ENCODE data around the gene GDF15. TPM values are rescaled to one million over a fixed set of nuclear protein-coding genes. Genes with fewer than 3 reads are reported as not detected.

The GDF15 gene
- polyA plus RNA-seq, 1 donor from 2014 or later: not detected

DNA sequence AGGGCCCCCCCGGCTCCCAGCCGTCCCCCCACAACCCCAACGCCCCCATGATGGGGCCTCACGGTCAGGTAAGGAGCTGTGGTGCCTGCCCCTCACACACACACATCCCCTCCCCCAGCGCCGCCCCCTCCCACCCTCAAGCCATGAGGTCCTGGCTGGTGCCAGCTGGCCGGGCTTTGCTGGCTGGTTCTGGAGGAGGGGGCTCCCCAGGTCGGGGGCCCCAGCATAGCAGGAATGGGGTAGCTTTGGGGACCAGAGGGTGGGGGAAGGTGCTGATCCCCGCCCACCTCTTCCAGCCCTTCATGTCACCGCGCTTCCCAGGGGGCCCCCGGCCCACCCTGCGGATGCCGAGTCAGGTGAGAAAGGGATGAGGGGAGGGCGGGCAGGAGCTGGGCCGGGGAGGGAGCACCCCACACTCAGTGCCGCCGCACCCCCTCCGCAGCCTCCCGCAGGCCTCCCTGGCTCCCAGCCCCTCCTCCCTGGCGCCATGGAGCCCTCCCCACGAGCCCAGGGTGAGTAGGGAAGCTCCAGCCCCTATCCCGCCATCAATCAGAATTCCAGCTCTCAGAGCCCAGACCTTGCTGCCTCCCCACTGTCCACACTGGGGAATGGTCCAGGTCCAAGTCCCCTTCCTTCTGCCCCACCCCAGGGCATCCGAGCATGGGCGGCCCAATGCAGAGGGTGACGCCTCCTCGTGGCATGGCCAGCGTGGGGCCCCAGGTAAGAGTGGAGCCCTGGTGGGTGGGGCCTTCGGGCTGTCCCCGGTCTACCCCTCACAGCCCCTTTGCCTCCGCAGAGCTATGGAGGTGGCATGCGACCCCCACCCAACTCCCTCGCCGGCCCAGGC is 45.6 kb downstream of the GDF15 start:
- Histone ChIP-seq H3K9ac (ENCODE audit: low read length) (no peak overlapping the region), H3K9me2 (ENCODE audit: insufficient read depth, low read length) (no peaks in the 10 kb centered on the region), H4K20me1 (ENCODE audit: insufficient read depth) (no peaks in the 10 kb centered on the region), H3K79me2 (replicated peaks; ENCODE audit: insufficient read depth, low read length) (no peaks in the 10 kb centered on the region), H3F3A (ENCODE audit: insufficient read depth, low read length, poor library complexity, severe bottlenecking) (no peaks in the 10 kb centered on the region), H3K36me3 (ENCODE audit: insufficient read depth, low read length) (no peaks in the 10 kb centered on the region), H2AFZ (ENCODE audit: low read depth, low read length) (no peak overlapping the region), H3K4me3 (ENCODE audit: low read length) (no peak overlapping the region), H3K4me2 (ENCODE audit: low read length) (no peak overlapping the region), H3K27ac (ENCODE audit: low read length) (no peak overlapping the region), H3K27me3 (ENCODE audit: insufficient read depth, low read depth, low read length) (no peaks in the 10 kb centered on the region), H3K9me3 (ENCODE audit: low read length) (no peaks in the 10 kb centered on the region)
- TF ChIP-seq MXI1 (conservative IDR thresholded peaks at IDR 0.05; ENCODE audit: poor library complexity, severe bottlenecking): no peak
- no peak for TF ChIP-seq EP300 (conservative IDR thresholded peaks at IDR 0.05; ENCODE audit: poor library complexity, severe bottlenecking)
- TF ChIP-seq TAF1 (IDR thresholded peaks at IDR 0.05; ENCODE audit: low read depth): no peak
- TF ChIP-seq, protein P1, sequence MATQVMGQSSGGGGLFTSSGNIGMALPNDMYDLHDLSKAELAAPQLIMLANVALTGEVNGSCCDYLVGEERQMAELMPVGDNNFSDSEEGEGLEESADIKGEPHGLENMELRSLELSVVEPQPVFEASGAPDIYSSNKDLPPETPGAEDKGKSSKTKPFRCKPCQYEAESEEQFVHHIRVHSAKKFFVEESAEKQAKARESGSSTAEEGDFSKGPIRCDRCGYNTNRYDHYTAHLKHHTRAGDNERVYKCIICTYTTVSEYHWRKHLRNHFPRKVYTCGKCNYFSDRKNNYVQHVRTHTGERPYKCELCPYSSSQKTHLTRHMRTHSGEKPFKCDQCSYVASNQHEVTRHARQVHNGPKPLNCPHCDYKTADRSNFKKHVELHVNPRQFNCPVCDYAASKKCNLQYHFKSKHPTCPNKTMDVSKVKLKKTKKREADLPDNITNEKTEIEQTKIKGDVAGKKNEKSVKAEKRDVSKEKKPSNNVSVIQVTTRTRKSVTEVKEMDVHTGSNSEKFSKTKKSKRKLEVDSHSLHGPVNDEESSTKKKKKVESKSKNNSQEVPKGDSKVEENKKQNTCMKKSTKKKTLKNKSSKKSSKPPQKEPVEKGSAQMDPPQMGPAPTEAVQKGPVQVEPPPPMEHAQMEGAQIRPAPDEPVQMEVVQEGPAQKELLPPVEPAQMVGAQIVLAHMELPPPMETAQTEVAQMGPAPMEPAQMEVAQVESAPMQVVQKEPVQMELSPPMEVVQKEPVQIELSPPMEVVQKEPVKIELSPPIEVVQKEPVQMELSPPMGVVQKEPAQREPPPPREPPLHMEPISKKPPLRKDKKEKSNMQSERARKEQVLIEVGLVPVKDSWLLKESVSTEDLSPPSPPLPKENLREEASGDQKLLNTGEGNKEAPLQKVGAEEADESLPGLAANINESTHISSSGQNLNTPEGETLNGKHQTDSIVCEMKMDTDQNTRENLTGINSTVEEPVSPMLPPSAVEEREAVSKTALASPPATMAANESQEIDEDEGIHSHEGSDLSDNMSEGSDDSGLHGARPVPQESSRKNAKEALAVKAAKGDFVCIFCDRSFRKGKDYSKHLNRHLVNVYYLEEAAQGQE (IDR thresholded peaks at IDR 0.05; ENCODE audit: borderline replicate concordance): no peak
- TF ChIP-seq, protein P2, sequence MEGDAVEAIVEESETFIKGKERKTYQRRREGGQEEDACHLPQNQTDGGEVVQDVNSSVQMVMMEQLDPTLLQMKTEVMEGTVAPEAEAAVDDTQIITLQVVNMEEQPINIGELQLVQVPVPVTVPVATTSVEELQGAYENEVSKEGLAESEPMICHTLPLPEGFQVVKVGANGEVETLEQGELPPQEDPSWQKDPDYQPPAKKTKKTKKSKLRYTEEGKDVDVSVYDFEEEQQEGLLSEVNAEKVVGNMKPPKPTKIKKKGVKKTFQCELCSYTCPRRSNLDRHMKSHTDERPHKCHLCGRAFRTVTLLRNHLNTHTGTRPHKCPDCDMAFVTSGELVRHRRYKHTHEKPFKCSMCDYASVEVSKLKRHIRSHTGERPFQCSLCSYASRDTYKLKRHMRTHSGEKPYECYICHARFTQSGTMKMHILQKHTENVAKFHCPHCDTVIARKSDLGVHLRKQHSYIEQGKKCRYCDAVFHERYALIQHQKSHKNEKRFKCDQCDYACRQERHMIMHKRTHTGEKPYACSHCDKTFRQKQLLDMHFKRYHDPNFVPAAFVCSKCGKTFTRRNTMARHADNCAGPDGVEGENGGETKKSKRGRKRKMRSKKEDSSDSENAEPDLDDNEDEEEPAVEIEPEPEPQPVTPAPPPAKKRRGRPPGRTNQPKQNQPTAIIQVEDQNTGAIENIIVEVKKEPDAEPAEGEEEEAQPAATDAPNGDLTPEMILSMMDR (IDR thresholded peaks at IDR 0.05; ENCODE audit: poor library complexity, severe bottlenecking): no peak
- TF ChIP-seq RAD21 (conservative IDR thresholded peaks at IDR 0.05): no peak
- no peak for TF ChIP-seq SMC3 (conservative IDR thresholded peaks at IDR 0.05; ENCODE audit: poor library complexity)
- TF ChIP-seq POLR2AphosphoS5 (IDR thresholded peaks at IDR 0.05): no peak
- TF ChIP-seq EZH2 (IDR thresholded peaks at IDR 0.05; ENCODE audit: borderline replicate concordance, insufficient read depth, low read length, poor library complexity, severe bottlenecking): no peak

DNA sequence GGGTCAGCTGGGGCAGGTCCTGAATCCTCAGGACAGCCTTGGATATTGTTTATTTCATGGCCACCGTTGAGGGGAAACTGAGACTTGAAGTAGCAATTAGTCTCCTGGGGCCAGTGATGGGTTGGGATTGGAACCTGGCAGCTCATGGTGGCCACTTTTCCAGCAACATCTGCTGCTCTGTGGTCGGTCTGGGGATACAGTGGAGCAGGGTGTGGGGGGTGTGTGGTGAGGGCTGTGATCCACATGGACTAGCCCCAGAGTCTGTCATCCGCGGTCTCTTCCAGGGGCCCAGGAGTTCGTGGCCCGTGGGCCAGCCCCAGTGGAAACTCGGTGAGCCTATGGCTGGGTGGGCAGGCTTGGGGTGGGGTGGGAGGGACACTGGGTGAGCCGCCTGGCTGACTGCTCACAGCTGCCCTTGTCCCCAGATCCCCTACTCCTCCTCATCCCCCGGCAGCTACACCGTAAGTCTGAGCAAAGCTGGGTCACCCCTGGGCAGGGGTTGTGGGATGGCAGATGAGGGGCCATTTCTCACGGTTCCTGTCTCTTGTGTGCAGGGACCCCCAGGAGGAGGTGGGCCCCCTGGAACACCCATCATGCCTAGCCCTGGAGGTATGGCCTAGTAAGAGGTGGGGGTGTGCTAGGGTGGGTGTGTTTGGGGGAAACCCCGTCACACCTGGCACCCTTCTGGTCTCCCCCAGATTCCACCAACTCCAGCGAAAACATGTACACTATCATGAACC is 46.5 kb downstream of the GDF15 start:
- no peak overlapping the region for H2AFZ ChIP-seq (ENCODE audit: low read depth, low read length)
- H3K9me2 ChIP-seq (ENCODE audit: insufficient read depth, low read length): no peaks in the 10 kb centered on the region
- no peaks in the 10 kb centered on the region for H3K36me3 ChIP-seq (ENCODE audit: insufficient read depth, low read length)
- H3K27me3 ChIP-seq (ENCODE audit: insufficient read depth, low read depth, low read length): no peaks in the 10 kb centered on the region
- H4K20me1 ChIP-seq (ENCODE audit: insufficient read depth): no peaks in the 10 kb centered on the region
- TF ChIP-seq MXI1 (conservative IDR thresholded peaks at IDR 0.05; ENCODE audit: poor library complexity, severe bottlenecking): no peak
- no peak for TF ChIP-seq RAD21 (conservative IDR thresholded peaks at IDR 0.05)
- no peak for TF ChIP-seq EP300 (conservative IDR thresholded peaks at IDR 0.05; ENCODE audit: poor library complexity, severe bottlenecking)
- no peak for TF ChIP-seq SMC3 (conservative IDR thresholded peaks at IDR 0.05; ENCODE audit: poor library complexity)
- no peak for TF ChIP-seq POLR2AphosphoS5 (IDR thresholded peaks at IDR 0.05)
- TF ChIP-seq, protein P1 (IDR thresholded peaks at IDR 0.05; ENCODE audit: borderline replicate concordance): no peak
- TF ChIP-seq, protein P2 (IDR thresholded peaks at IDR 0.05; ENCODE audit: poor library complexity, severe bottlenecking): no peak
- no peak for TF ChIP-seq TAF1 (IDR thresholded peaks at IDR 0.05; ENCODE audit: low read depth)
- no peak for TF ChIP-seq EZH2 (IDR thresholded peaks at IDR 0.05; ENCODE audit: borderline replicate concordance, insufficient read depth, low read length, poor library complexity, severe bottlenecking)
- no peak overlapping the region for H3K4me3 ChIP-seq (ENCODE audit: low read length)
- H3K27ac ChIP-seq (ENCODE audit: low read length): no peak overlapping the region
- no peaks in the 10 kb centered on the region for H3F3A ChIP-seq (ENCODE audit: insufficient read depth, low read length, poor library complexity, severe bottlenecking)
- H3K9ac ChIP-seq (ENCODE audit: low read length): no peak overlapping the region
- H3K9me3 ChIP-seq (ENCODE audit: low read length): no peaks in the 10 kb centered on the region
- no peaks in the 10 kb centered on the region for H3K79me2 ChIP-seq (replicated peaks; ENCODE audit: insufficient read depth, low read length)
- no peak overlapping the region for H3K4me2 ChIP-seq (ENCODE audit: low read length)
